ENCODE data around the gene ERVK3-1. TPM values are rescaled to one million over a fixed set of nuclear protein-coding genes. Genes with fewer than 3 reads are reported as not detected.
A peak's percentile ranks its signal among the peaks of the same experiment; 100 is the strongest.

Gene ERVK3-1
- total RNA-seq, 2 experiments from 2014 or later, result 24.5 to 27.7 TPM

GRCh38 chr19:58350871-58351557, 45.8 kb downstream of the ERVK3-1 start:
- H3K27me3 Mint-ChIP-seq (ENCODE audit: low read depth), result peaks cover 5% of the 10 kb centered on the region
- H3K4me1 Mint-ChIP-seq (ENCODE audit: low read depth), result peaks cover 25% of the 10 kb centered on the region
- no peak for DNase-seq
- peaks cover 9% of the 10 kb centered on the region for H3K36me3 Mint-ChIP-seq (ENCODE audit: low read depth)
- no peaks in the 10 kb centered on the region for H3K9me3 Mint-ChIP-seq
- CTCF ChIA-PET, result no interaction called here
- no peak overlapping the region for H3K27ac Mint-ChIP-seq
- H3K4me3 Mint-ChIP-seq, result no peak overlapping the region
- intact Hi-C loops (cut with micrococcal nuclease), result no loop called here

DNA sequence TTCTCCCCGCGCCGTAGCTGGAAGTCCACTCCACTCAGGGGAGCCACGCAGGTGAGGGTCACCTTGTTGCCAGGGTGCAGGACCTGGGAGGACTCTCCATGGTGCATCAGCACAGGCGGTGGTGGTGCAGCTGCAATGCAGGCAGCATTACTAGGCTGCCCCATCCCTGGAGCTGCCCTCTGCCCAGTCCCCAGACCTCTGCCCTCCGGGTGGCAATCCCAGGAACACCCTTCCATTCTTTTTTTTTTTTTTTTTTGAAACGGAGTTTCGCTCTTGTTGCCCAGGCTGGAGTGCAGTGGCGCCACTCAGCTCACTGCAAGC, 46.3 kb downstream of the ERVK3-1 start:
- CTCF ChIA-PET, result no interaction called here
- H3K4me1 Mint-ChIP-seq (ENCODE audit: low read depth), result peaks cover 28% of the 10 kb centered on the region
- no peak overlapping the region for H3K4me3 Mint-ChIP-seq
- DNase-seq, result no peak
- peaks cover 9% of the 10 kb centered on the region for H3K36me3 Mint-ChIP-seq (ENCODE audit: low read depth)
- peaks cover 5% of the 10 kb centered on the region for H3K27me3 Mint-ChIP-seq (ENCODE audit: low read depth)
- H3K9me3 Mint-ChIP-seq, result no peaks in the 10 kb centered on the region
- intact Hi-C loops (cut with micrococcal nuclease), result no loop called here
- no peak overlapping the region for H3K27ac Mint-ChIP-seq

DNA sequence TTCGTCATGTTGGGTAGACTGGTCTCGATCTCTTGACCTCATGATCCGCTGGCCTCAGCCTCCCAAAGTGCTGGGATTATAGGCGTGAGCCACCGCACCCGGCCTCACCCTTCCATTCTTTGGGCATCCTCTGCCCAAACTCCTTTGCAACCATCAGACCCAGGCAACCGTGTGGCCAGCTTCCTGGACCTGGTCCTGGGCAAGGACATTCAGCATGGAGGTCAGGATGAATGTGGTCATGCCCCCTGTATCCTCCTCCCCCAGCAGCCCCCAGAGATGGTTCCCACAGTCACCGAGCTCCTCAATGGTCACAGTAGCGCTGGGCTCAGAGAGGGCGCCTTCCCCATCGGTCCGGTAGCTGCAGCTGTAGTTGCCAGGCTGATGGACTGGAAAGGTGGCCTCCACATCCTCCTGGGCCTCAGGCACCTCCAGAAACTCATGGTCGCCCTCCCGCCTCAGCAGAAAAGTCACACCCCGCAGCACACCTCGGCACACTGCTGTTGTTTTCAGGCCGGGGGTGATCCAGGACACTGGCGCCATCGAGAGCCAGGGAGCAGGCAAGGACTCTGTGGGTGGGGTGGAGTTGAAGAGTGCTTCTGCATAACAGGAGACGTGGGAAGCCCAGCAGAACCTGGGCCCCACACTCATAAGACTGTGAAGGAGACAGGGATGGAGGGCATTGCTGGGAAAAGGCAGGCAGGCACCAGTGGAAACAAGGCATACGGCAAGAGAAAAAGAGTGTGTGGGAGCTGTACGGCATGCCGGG, 47.0 kb downstream of the ERVK3-1 start:
- Mint-ChIP-seq H3K9me3 (no peaks in the 10 kb centered on the region), H3K27me3 (ENCODE audit: low read depth) (peaks cover 5% of the 10 kb centered on the region), H3K36me3 (ENCODE audit: low read depth) (peaks cover 9% of the 10 kb centered on the region), H3K27ac (no peak overlapping the region), H3K4me3 (no peak overlapping the region), H3K4me1 (ENCODE audit: low read depth) (peaks cover 27% of the 10 kb centered on the region)
- intact Hi-C loops (cut with micrococcal nuclease), result no loop called here
- CTCF ChIA-PET, result no interaction called here
- DNase-seq, result no peak

- Mint-ChIP-seq H3K4me3 (no peak within 1 kb of the TSS), H3K4me1 (ENCODE audit: low read depth) (peaks cover 26% of the 10 kb centered on the region), H3K27me3 (ENCODE audit: low read depth) (peaks cover 5% of the 10 kb centered on the region), H3K9me3 (no peaks in the 10 kb centered on the region), H3K27ac (no peak within 1 kb of the TSS), H3K36me3 (ENCODE audit: low read depth) (peaks cover 9% of the 10 kb centered on the region)
- intact Hi-C loops (cut with micrococcal nuclease), result no loop called here
- DNase-seq, result no peak
- CTCF ChIA-PET, result no interaction called here
Observed at GRCh38 chr19:58352760-58353671, 47.8 kb downstream of the ERVK3-1 start, which contains the start of gene A1BG. A1BG (minus strand) TSS chr19:58353492; CDS start chr19:58353437, 55 bp downstream.

GRCh38 chr19:58353717-58354477, 48.7 kb downstream of the ERVK3-1 start:
- Mint-ChIP-seq H3K27me3 (ENCODE audit: low read depth) (peaks cover 5% of the 10 kb centered on the region), H3K4me1 (ENCODE audit: low read depth) (peaks cover 20% of the 10 kb centered on the region), H3K9me3 (no peaks in the 10 kb centered on the region), H3K36me3 (ENCODE audit: low read depth) (peaks cover 9% of the 10 kb centered on the region), H3K27ac (no peak overlapping the region), H3K4me3 (no peak overlapping the region)
- intact Hi-C loops (cut with micrococcal nuclease), result no loop called here
- CTCF ChIA-PET, result no interaction called here
- no peak for DNase-seq

DNA sequence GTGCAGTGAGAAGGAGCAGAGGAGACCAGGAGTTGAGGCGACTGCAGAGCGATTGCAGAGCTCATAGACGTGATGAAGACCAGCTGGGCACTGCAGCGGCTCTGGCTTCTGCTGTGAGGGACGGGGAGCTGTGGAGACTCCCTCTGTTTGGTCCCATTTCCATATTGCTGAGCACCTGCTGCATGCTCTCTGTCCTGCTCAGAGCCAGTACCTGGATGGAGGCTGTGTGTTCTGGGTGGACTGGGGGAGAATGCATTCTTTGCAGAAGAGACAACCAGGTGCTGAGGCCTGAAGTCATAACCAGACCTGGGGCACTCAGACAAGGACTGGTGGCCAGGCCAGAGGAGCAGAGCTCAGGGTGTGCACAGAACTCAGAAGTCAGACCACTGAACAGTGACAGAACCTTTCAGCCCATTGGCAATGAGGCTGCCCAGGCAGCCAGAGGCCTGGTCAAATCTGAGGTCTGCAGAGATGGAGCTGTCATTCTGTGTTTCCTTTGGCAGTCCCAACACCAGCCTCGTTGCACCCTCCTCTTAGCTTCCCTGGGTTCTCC, 49.4 kb downstream of the ERVK3-1 start:
- H3K36me3 Mint-ChIP-seq (ENCODE audit: low read depth), result peaks cover 6% of the 10 kb centered on the region
- DNase-seq, result no peak
- H3K4me3 Mint-ChIP-seq, result no peak overlapping the region
- H3K4me1 Mint-ChIP-seq (ENCODE audit: low read depth), result peaks cover 17% of the 10 kb centered on the region
- CTCF ChIA-PET, result no interaction called here
- H3K9me3 Mint-ChIP-seq, result no peaks in the 10 kb centered on the region
- no peak overlapping the region for H3K27ac Mint-ChIP-seq
- intact Hi-C loops (cut with micrococcal nuclease), result no loop called here
- peaks cover 4% of the 10 kb centered on the region for H3K27me3 Mint-ChIP-seq (ENCODE audit: low read depth)

GRCh38 chr19:58355215-58355796, 50.1 kb downstream of the ERVK3-1 start:
- H3K27me3 Mint-ChIP-seq (ENCODE audit: low read depth), result peaks cover 2% of the 10 kb centered on the region
- peaks cover 15% of the 10 kb centered on the region for H3K4me1 Mint-ChIP-seq (ENCODE audit: low read depth)
- no peaks in the 10 kb centered on the region for H3K9me3 Mint-ChIP-seq
- no peak overlapping the region for H3K27ac Mint-ChIP-seq
- peaks cover 4% of the 10 kb centered on the region for H3K36me3 Mint-ChIP-seq (ENCODE audit: low read depth)
- no peak overlapping the region for H3K4me3 Mint-ChIP-seq
- CTCF ChIA-PET, result no interaction called here
- intact Hi-C loops (cut with micrococcal nuclease), result no loop called here
- no peak for DNase-seq

- CTCF ChIA-PET, result no interaction called here
- DNase-seq, result peak; percentile 32
- Mint-ChIP-seq H3K27me3 (ENCODE audit: low read depth) (peaks cover 2% of the 10 kb centered on the region), H3K27ac (no peak overlapping the region), H3K36me3 (ENCODE audit: low read depth) (peaks cover 4% of the 10 kb centered on the region), H3K4me3 (peak overlapping the region; percentile 9), H3K4me1 (ENCODE audit: low read depth) (peaks cover 15% of the 10 kb centered on the region), H3K9me3 (no peaks in the 10 kb centered on the region)
- intact Hi-C loops (cut with micrococcal nuclease), result no loop called here
Observed at GRCh38 chr19:58355908-58356765, 51.0 kb downstream of the ERVK3-1 start.

GRCh38 chr19:58356766-58357480, 51.7 kb downstream of the ERVK3-1 start:
- H3K9me3 Mint-ChIP-seq, result no peaks in the 10 kb centered on the region
- H3K27ac Mint-ChIP-seq, result no peak overlapping the region
- no peak for DNase-seq
- H3K4me1 Mint-ChIP-seq (ENCODE audit: low read depth), result peaks cover 17% of the 10 kb centered on the region
- H3K27me3 Mint-ChIP-seq (ENCODE audit: low read depth), result no peaks in the 10 kb centered on the region
- intact Hi-C loops (cut with micrococcal nuclease), result no loop called here
- CTCF ChIA-PET, result no interaction called here
- H3K36me3 Mint-ChIP-seq (ENCODE audit: low read depth), result peaks cover 2% of the 10 kb centered on the region
- H3K4me3 Mint-ChIP-seq, result no peak overlapping the region

DNA sequence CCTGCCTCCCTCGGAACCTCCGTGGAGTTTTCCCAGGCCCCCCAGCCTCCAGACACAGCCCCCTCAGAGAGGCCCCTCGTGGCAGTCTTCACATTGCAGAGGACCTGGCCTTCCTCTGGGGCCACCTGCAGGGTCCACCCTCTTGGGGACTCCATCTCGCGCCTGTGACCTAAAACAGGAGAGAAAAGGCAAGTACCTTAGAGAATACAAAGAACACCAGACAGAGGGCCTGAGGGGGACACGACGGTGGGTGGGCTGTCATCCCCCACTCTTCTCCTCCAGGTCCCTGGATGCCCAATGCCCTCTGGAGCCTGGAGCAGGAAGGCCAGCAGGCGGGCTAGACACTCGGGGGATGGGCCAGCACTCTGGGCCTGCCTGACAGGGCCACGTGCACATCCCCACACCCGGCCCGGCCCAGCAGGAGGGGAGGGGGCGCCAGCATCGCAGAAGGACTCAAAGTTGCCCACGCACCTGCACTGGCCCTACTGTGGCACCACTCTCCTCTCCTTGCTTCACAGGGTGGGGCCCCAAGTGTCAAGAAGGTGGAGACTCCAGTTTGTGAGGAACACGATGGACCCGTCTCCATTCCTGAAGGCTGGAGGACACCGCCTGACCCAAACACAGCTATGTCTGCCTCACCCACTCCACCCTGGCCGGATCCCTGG, 52.4 kb downstream of the ERVK3-1 start:
- CTCF ChIA-PET, result no interaction called here
- H3K9me3 Mint-ChIP-seq, result no peaks in the 10 kb centered on the region
- H3K27ac Mint-ChIP-seq, result no peak overlapping the region
- H3K27me3 Mint-ChIP-seq (ENCODE audit: low read depth), result no peaks in the 10 kb centered on the region
- no peaks in the 10 kb centered on the region for H3K36me3 Mint-ChIP-seq (ENCODE audit: low read depth)
- peaks cover 18% of the 10 kb centered on the region for H3K4me1 Mint-ChIP-seq (ENCODE audit: low read depth)
- no peak overlapping the region for H3K4me3 Mint-ChIP-seq
- DNase-seq, result no peak
- intact Hi-C loops (cut with micrococcal nuclease), result no loop called here
